ENCODE measurements around the gene DLK2.
A peak's percentile ranks its signal among the peaks of the same experiment; 100 is the strongest.

DLK2 gene

GRCh38 chr6:43454696-43455530 lies 435 bp downstream of the DLK2 start:
- TF ChIP-seq CTCF (conservative IDR thresholded peaks at IDR 0.05; ENCODE audit: control insufficient read depth, insufficient read depth, low read depth, low read length) = no peak
- peak overlapping the region; percentile 44 for H3K4me3 ChIP-seq (ENCODE audit: control insufficient read depth, low read depth, low read length)
- DNase-seq (ENCODE audit: low read depth) = peak; percentile 81

GRCh38 chr6:43454290-43454695 lies 1.1 kb downstream of the DLK2 start:
- no peak for DNase-seq (ENCODE audit: low read depth)
- peak overlapping the region; percentile 44 for H3K4me3 ChIP-seq (ENCODE audit: control insufficient read depth, low read depth, low read length)
- peak; percentile 84 for TF ChIP-seq CTCF (conservative IDR thresholded peaks at IDR 0.05; ENCODE audit: control insufficient read depth, insufficient read depth, low read depth, low read length)

- no peak for DNase-seq (ENCODE audit: low read depth)
- TF ChIP-seq CTCF (conservative IDR thresholded peaks at IDR 0.05; ENCODE audit: control insufficient read depth, insufficient read depth, low read depth, low read length) = no peak
- no peak overlapping the region for H3K4me3 ChIP-seq (ENCODE audit: control insufficient read depth, low read depth, low read length)
These were observed 1.5 kb downstream of the DLK2 start for GRCh38 chr6:43453831-43454230.

GRCh38 chr6:43452896-43453295 lies 2.5 kb downstream of the DLK2 start:
- no peak for TF ChIP-seq CTCF (conservative IDR thresholded peaks at IDR 0.05; ENCODE audit: control insufficient read depth, insufficient read depth, low read depth, low read length)
- H3K4me3 ChIP-seq (ENCODE audit: control insufficient read depth, low read depth, low read length) = no peak overlapping the region
- no peak for DNase-seq (ENCODE audit: low read depth)

GRCh38 chr6:43451939-43452338 lies 3.4 kb downstream of the DLK2 start:
- no peak for TF ChIP-seq CTCF (conservative IDR thresholded peaks at IDR 0.05; ENCODE audit: control insufficient read depth, insufficient read depth, low read depth, low read length)
- no peak for DNase-seq (ENCODE audit: low read depth)
- no peak overlapping the region for H3K4me3 ChIP-seq (ENCODE audit: control insufficient read depth, low read depth, low read length)

GRCh38 chr6:43451348-43451747 lies 4.0 kb downstream of the DLK2 start:
- no peak for DNase-seq (ENCODE audit: low read depth)
- no peak overlapping the region for H3K4me3 ChIP-seq (ENCODE audit: control insufficient read depth, low read depth, low read length)
- TF ChIP-seq CTCF (conservative IDR thresholded peaks at IDR 0.05; ENCODE audit: control insufficient read depth, insufficient read depth, low read depth, low read length) = no peak
